ENCODE measurements around the gene TUT7.
"Not testable (repeated sequence)": the region's sequence is repeated elsewhere in the genome, so short reads cannot be mapped to it uniquely, and the experiment has no call there.

The TUT7 gene

GRCh38 chr9:86354011-86354817, at the start of gene TUT7:
Gene TUT7, minus strand, starts transcription at chr9:86354410. Its CDS starts 1,211 bp downstream, at chr9:86353199.
- DNase-seq (ENCODE audit: low read depth, low spot score): peak; percentile 83

GRCh38 chr9:86402591-86402990, 48.4 kb upstream of the TUT7 start:
- DNase-seq (ENCODE audit: low read depth, low spot score): no peak

- DNase-seq (ENCODE audit: low read depth, low spot score): no peak
Measured at GRCh38 chr9:86396412-86396811, 42.2 kb upstream of the TUT7 start.

- not testable (repeated sequence) for DNase-seq (ENCODE audit: low read depth, low spot score)
Measured at GRCh38 chr9:86390184-86390583, 36.0 kb upstream of the TUT7 start.

GRCh38 chr9:86389628-86390027, 35.4 kb upstream of the TUT7 start:
- no peak for DNase-seq (ENCODE audit: low read depth, low spot score)

GRCh38 chr9:86387376-86387775, 33.2 kb upstream of the TUT7 start:
- no peak for DNase-seq (ENCODE audit: low read depth, low spot score)

- DNase-seq (ENCODE audit: low read depth, low spot score): not testable (repeated sequence)
Measured at GRCh38 chr9:86383000-86383399, 28.8 kb upstream of the TUT7 start.

GRCh38 chr9:86376016-86376415, 21.8 kb upstream of the TUT7 start:
- no peak for DNase-seq (ENCODE audit: low read depth, low spot score)

- no peak for DNase-seq (ENCODE audit: low read depth, low spot score)
Measured at GRCh38 chr9:86369810-86370209, 15.6 kb upstream of the TUT7 start.

GRCh38 chr9:86368871-86369521, 14.8 kb upstream of the TUT7 start:
- DNase-seq (ENCODE audit: low read depth, low spot score): no peak

- no peak for DNase-seq (ENCODE audit: low read depth, low spot score)
Measured at GRCh38 chr9:86361176-86361575, 7.0 kb upstream of the TUT7 start.

GRCh38 chr9:86359151-86359879, 5.1 kb upstream of the TUT7 start:
- no peak for DNase-seq (ENCODE audit: low read depth, low spot score)

GRCh38 chr9:86356871-86357866, 3.0 kb upstream of the TUT7 start:
- DNase-seq (ENCODE audit: low read depth, low spot score): no peak

- DNase-seq (ENCODE audit: low read depth, low spot score): no peak
Measured at GRCh38 chr9:86355814-86356213, 1.6 kb upstream of the TUT7 start.

- no peak for DNase-seq (ENCODE audit: low read depth, low spot score)
Measured at GRCh38 chr9:86354818-86355309, 654 bp upstream of the TUT7 start.

GRCh38 chr9:86353655-86354010, 577 bp downstream of the TUT7 start:
- DNase-seq (ENCODE audit: low read depth, low spot score): no peak

GRCh38 chr9:86352440-86353077, 1.7 kb downstream of the TUT7 start:
- no peak for DNase-seq (ENCODE audit: low read depth, low spot score)

GRCh38 chr9:86351880-86352279, 2.3 kb downstream of the TUT7 start:
- DNase-seq (ENCODE audit: low read depth, low spot score): no peak

GRCh38 chr9:86350006-86350760, 4.0 kb downstream of the TUT7 start:
- no peak for DNase-seq (ENCODE audit: low read depth, low spot score)

- no peak for DNase-seq (ENCODE audit: low read depth, low spot score)
Measured at GRCh38 chr9:86349271-86349670, 4.9 kb downstream of the TUT7 start.
